ENCODE results near the gene TNFAIP2.

- no peak for TF ChIP-seq TAF1 (IDR thresholded peaks at IDR 0.05; ENCODE audit: low read depth)
- TF ChIP-seq SMC3 (conservative IDR thresholded peaks at IDR 0.05; ENCODE audit: poor library complexity) = no peak
- no peak for TF ChIP-seq CTCF (IDR thresholded peaks at IDR 0.05; ENCODE audit: poor library complexity, severe bottlenecking)
- no peak for TF ChIP-seq EZH2 (IDR thresholded peaks at IDR 0.05; ENCODE audit: borderline replicate concordance, insufficient read depth, low read length, poor library complexity, severe bottlenecking)
- no peak for TF ChIP-seq EP300 (conservative IDR thresholded peaks at IDR 0.05; ENCODE audit: poor library complexity, severe bottlenecking)
- no peak for TF ChIP-seq POLR2AphosphoS5 (IDR thresholded peaks at IDR 0.05)
These were observed 29.3 kb upstream of the TNFAIP2 start for GRCh38 chr14:103093856-103094405.
